OCI-LY7 (cell line): Measurements from ENCODE around the gene CDKN1C.

Experiments
- CTCF ChIP-seq: fragments of 200-600 bp; sonication (generic); conservative IDR thresholded peaks from 2 replicates; pipeline ENCODE4 v1.5.1; 2014; ENCODE audit warnings: mild to moderate bottlenecking, antibody characterized with exemption, low read length, moderate library complexity, mixed read lengths
- EZH2phosphoT487 ChIP-seq: fragments of 200-600 bp; sonication (generic); IDR thresholded peaks from 2 replicates; pipeline ENCODE4 v1.6.1; 2018; ENCODE audit warnings: low read depth, borderline replicate concordance, mild to moderate bottlenecking, mixed run types, antibody characterized with exemption, low read length, moderate library complexity, mixed read lengths

- no peak for TF ChIP-seq CTCF
- no peak for TF ChIP-seq EZH2phosphoT487
Observed at GRCh38 chr11:2911785-2912391, 26.3 kb upstream of the CDKN1C start.
